Upper lobe of right lung (tissue), 1 donor: Measurements from ENCODE around the gene SLC19A3. TPM values are rescaled to one million over a fixed set of nuclear protein-coding genes. Genes with fewer than 3 reads are reported as not detected.
A peak's percentile ranks its signal among the peaks of the same experiment; 100 is the strongest.

Experiments used
- ATAC-seq: fragments of 200-7000 bp; cut with Tn5 transposase; one replicate; pipeline ENCODE4 v1.9.1; 2020; ENCODE audit warnings: mild to moderate bottlenecking, moderate library complexity
- DNase-seq: peaks from one replicate; pipeline ENCODE4 v3.0.0-alpha.2; 2020
- H3K27ac ChIP-seq: fragments of 200-600 bp; one replicate; pipeline ENCODE4 v1.8.0; 2022
- H3K27me3 ChIP-seq: fragments of 200-600 bp; one replicate; pipeline ENCODE4 v1.8.0; 2022; ENCODE audit warnings: mild to moderate bottlenecking
- H3K36me3 ChIP-seq: fragments of 200-600 bp; one replicate; pipeline ENCODE4 v1.8.0; 2022
- H3K4me1 ChIP-seq: fragments of 200-600 bp; one replicate; pipeline ENCODE4 v1.8.0; 2022
- H3K4me3 ChIP-seq: fragments of 200-600 bp; one replicate; pipeline ENCODE4 v1.8.0; 2022; ENCODE audit warnings: mild to moderate bottlenecking
- H3K9me3 ChIP-seq: fragments of 200-600 bp; one replicate; pipeline ENCODE4 v1.8.0; 2022
- CTCF ChIP-seq: fragments of 200-600 bp; IDR thresholded peaks from one replicate; pipeline ENCODE4 v1.8.0; 2022; ENCODE audit warnings: antibody characterized with exemption
- intact Hi-C: fragments of 100-400 bp; cut with DNase I; formaldehyde crosslinking; loops from one replicate; pipeline ENCODE4 v1.11.0; 2022
- total RNA-seq: library from RNA; stranded (reverse); fragmentation: NEBNext Ultra II Directional; extraction: Animal tissue kit (Norgen Biotek cat#: 25700); gene quantifications from one replicate; pipeline ENCODE4 v1.2.1, GENCODE V29; 2021
- donor health status: DM: no; HTN: yes; CAD: no; lungs with severe emphysema.

Gene SLC19A3
- total RNA-seq, 1 donor from 2014 or later = 31.8 TPM

- intact Hi-C loops = no loop called here
- Histone ChIP-seq H3K27me3 (no peaks in the 10 kb centered on the region), H3K36me3 (no peaks in the 10 kb centered on the region), H3K4me1 (no peaks in the 10 kb centered on the region), H3K9me3 (no peaks in the 10 kb centered on the region), H3K27ac (no peak overlapping the region), H3K4me3 (no peak overlapping the region)
- DNase-seq (no peak), ATAC-seq (peak; percentile 33)
- TF ChIP-seq CTCF = no peak
These were observed 2.9 kb upstream of the SLC19A3 start for GRCh38 chr2:227720680-227721079.

GRCh38 chr2:227719641-227720040, 1.8 kb upstream of the SLC19A3 start:
- Histone ChIP-seq H3K4me1 (no peaks in the 10 kb centered on the region), H3K4me3 (no peak overlapping the region), H3K27me3 (no peaks in the 10 kb centered on the region), H3K9me3 (no peaks in the 10 kb centered on the region), H3K27ac (no peak overlapping the region), H3K36me3 (no peaks in the 10 kb centered on the region)
- intact Hi-C loops = no loop called here
- ATAC-seq = peak; percentile 3
- DNase-seq = no peak
- TF ChIP-seq CTCF = no peak

- no peaks in the 10 kb centered on the region for H3K36me3 ChIP-seq
- peak overlapping the region; percentile 55 for H3K4me3 ChIP-seq
- intact Hi-C loops = no loop called here
- no peak for TF ChIP-seq CTCF
- H3K9me3 ChIP-seq = no peaks in the 10 kb centered on the region
- no peaks in the 10 kb centered on the region for H3K27me3 ChIP-seq
- no peaks in the 10 kb centered on the region for H3K4me1 ChIP-seq
- no peak overlapping the region for H3K27ac ChIP-seq
- no peak for DNase-seq
- ATAC-seq = no peak
These were observed 1.3 kb downstream of the SLC19A3 start for GRCh38 chr2:227716501-227716900.

GRCh38 chr2:227713291-227713690, 4.5 kb downstream of the SLC19A3 start:
- no peaks in the 10 kb centered on the region for H3K27me3 ChIP-seq
- H3K9me3 ChIP-seq = no peaks in the 10 kb centered on the region
- intact Hi-C loops = no loop called here
- no peak overlapping the region for H3K4me3 ChIP-seq
- no peak for DNase-seq
- ATAC-seq = no peak
- no peaks in the 10 kb centered on the region for H3K36me3 ChIP-seq
- no peaks in the 10 kb centered on the region for H3K4me1 ChIP-seq
- no peak for TF ChIP-seq CTCF
- H3K27ac ChIP-seq = no peak overlapping the region

- no peaks in the 10 kb centered on the region for H3K9me3 ChIP-seq
- no peak overlapping the region for H3K27ac ChIP-seq
- no peaks in the 10 kb centered on the region for H3K27me3 ChIP-seq
- no peak for ATAC-seq
- no peak for DNase-seq
- H3K4me3 ChIP-seq = no peak overlapping the region
- no peaks in the 10 kb centered on the region for H3K36me3 ChIP-seq
- intact Hi-C loops = no loop called here
- no peak for TF ChIP-seq CTCF
- no peaks in the 10 kb centered on the region for H3K4me1 ChIP-seq
These were observed 6.8 kb downstream of the SLC19A3 start for GRCh38 chr2:227710986-227711385.

- H3K4me1 ChIP-seq = peaks cover 12% of the 10 kb centered on the region
- H3K4me3 ChIP-seq = no peak overlapping the region
- TF ChIP-seq CTCF = no peak
- H3K9me3 ChIP-seq = no peaks in the 10 kb centered on the region
- ATAC-seq (no peak), DNase-seq (no peak)
- no peaks in the 10 kb centered on the region for H3K27me3 ChIP-seq
- H3K27ac ChIP-seq = no peak overlapping the region
- intact Hi-C loops = no loop called here
- H3K36me3 ChIP-seq = no peaks in the 10 kb centered on the region
These were observed 10.4 kb downstream of the SLC19A3 start for GRCh38 chr2:227707390-227707789.
